ENCODE results near the gene C11orf52. TPM values are rescaled to one million over a fixed set of nuclear protein-coding genes. Genes with fewer than 3 reads are reported as not detected.

C11orf52 gene
- total and polyA plus RNA-seq, 2 of the 8 experiments (the other 6 are each of a cell fraction or from before 2014, with no cell fraction given): 1.7 to 2.7 TPM

GRCh38 chr11:111882202-111882601 is 36.5 kb upstream of the C11orf52 start:
- Histone ChIP-seq H4K5ac (ENCODE audit: insufficient read length, low read depth, low read length) (no peak overlapping the region), H3K14ac (ENCODE audit: insufficient read length) (no peak overlapping the region), H3K56ac (replicated peaks; ENCODE audit: insufficient read length, low read depth, low read length) (no peak overlapping the region), H2BK120ac (replicated peaks; ENCODE audit: low read depth, low read length) (no peak overlapping the region), H3K4me2 (ENCODE audit: insufficient read depth in 1 of 2, low read depth in 2 of 2, low read length in 2 of 2) (no peak overlapping the region), H3K36me3 (ENCODE audit: control insufficient read depth in 2 of 4, insufficient read depth in 4 of 4, low read length in 3 of 4) (no peaks in the 10 kb centered on the region), H3K27ac (ENCODE audit: low read depth, low read length) (no peak overlapping the region), H3K18ac (ENCODE audit: extremely low read depth, low read length) (no peak overlapping the region), H3K79me2 (ENCODE audit: control insufficient read depth in 1 of 2, insufficient read depth in 2 of 2, low read length in 2 of 2) (no peaks in the 10 kb centered on the region), H2AK5ac (ENCODE audit: low read depth, low read length) (no peak overlapping the region), H3K4me3 (ENCODE audit: extremely low read depth in 1 of 4, insufficient read depth in 2 of 4, low read depth in 3 of 4, low read length in 4 of 4) (no peak overlapping the region), H3K9ac (replicated peaks in 1 of 4; ENCODE audit: extremely low read depth in 1 of 4, low read depth in 3 of 4, low read length in 3 of 4) (no peak overlapping the region), H2BK15ac (ENCODE audit: low read length) (no peak overlapping the region), H3K27me3 (replicated peaks in 1 of 4; ENCODE audit: control insufficient read depth in 3 of 4, extremely low read depth in 1 of 4, insufficient read depth in 3 of 4, low read length in 3 of 4) (no peaks in the 10 kb centered on the region), H3K79me1 (ENCODE audit: low read depth, low read length) (0 out of 2 replicates have a peak, but pooled peaks cover 2% of the 10 kb centered on the region), H2AFZ (ENCODE audit: low read length) (no peak overlapping the region), H3K9me3 (ENCODE audit: insufficient read depth in 2 of 2, low read depth in 1 of 2, low read length in 1 of 2) (no peaks in the 10 kb centered on the region), H2BK20ac (ENCODE audit: low read length) (no peak overlapping the region), H4K91ac (replicated peaks; ENCODE audit: insufficient read length, low read length) (no peak overlapping the region), H2BK12ac (ENCODE audit: low read depth, low read length) (no peak overlapping the region), H4K20me1 (replicated peaks in 1 of 2; ENCODE audit: control insufficient read depth in 1 of 2, insufficient read depth in 2 of 2, low read length in 2 of 2) (no peaks in the 10 kb centered on the region), H3K23ac (ENCODE audit: insufficient read length) (no peak overlapping the region), H3K4ac (replicated peaks; ENCODE audit: insufficient read length, low read depth, low read length) (no peak overlapping the region), H3K23me2 (ENCODE audit: low read depth, low read length) (peaks cover 2% of the 10 kb centered on the region; the same call in 1 of the 2 replicates), H2BK5ac (ENCODE audit: low read depth, low read length) (no peak overlapping the region), H3K4me1 (replicated peaks in 1 of 4; ENCODE audit: control insufficient read depth in 3 of 4, insufficient read depth in 4 of 4, low read length in 3 of 4) (no peaks in the 10 kb centered on the region), H4K8ac (ENCODE audit: extremely low read depth, insufficient read depth, low read length) (no peak overlapping the region)
- DNase-seq (ENCODE audit: low read depth in 1 of 2, low spot score in 2 of 2): no peak
- no peak for FAIRE-seq
- 91% methylated on average over 5 of the region's 5 CpGs; no CpG with 5 or more reads in 1 of the 2 experiments for WGBS, 2 experiments (ENCODE audit: extremely low coverage in 1 of 2, insufficient coverage in 1 of 2, insufficient read length in 1 of 2, insufficient replicate concordance in 2 of 2, low coverage in 1 of 2, low lambda C conversion rate in 2 of 2, missing lambda C conversion rate in 1 of 2)
- CTCF ChIA-PET (ENCODE audit: partially characterized antibody): interaction anchor here (1.0 to 1.7 kb wide), 13 partner anchors 12 to 116 kb away, joined by 3 to 5 read pairs (median 4); no protein-coding TSS in a partner anchor
- POLR2A ChIA-PET (ENCODE audit: partially characterized antibody): interaction anchor here (0.7 kb wide), 1 partner anchor 29 kb away, joined by 3 read pairs; no protein-coding TSS in a partner anchor
- no peak for TF ChIP-seq PHF8 (conservative IDR thresholded peaks at IDR 0.05; ENCODE audit: low read depth, low read length)
- no peak for TF ChIP-seq HDAC6 (IDR thresholded peaks at IDR 0.05; ENCODE audit: low read depth, low read length)
- no peak for TF ChIP-seq EGR1 (IDR thresholded peaks at IDR 0.05; ENCODE audit: borderline replicate concordance, low read depth, low read length)
- no peak for TF ChIP-seq SRF (IDR thresholded peaks at IDR 0.05; ENCODE audit: low read depth, low read length)
- no peak for TF ChIP-seq TCF12 (IDR thresholded peaks at IDR 0.05; ENCODE audit: low read depth, low read length)
- no peak for TF ChIP-seq SUZ12 (IDR thresholded peaks at IDR 0.05; ENCODE audit: low read length)
- TF ChIP-seq POLR2AphosphoS5 (IDR thresholded peaks at IDR 0.05; ENCODE audit: low read depth, low read length): no peak
- TF ChIP-seq YY1 (IDR thresholded peaks at IDR 0.05; ENCODE audit: low read depth, low read length): no peak
- TF ChIP-seq SP1 (IDR thresholded peaks at IDR 0.05; ENCODE audit: low read depth, low read length): no peak
- TF ChIP-seq CBX5 (IDR thresholded peaks at IDR 0.05; ENCODE audit: low read depth, low read length): no peak
- no peak for TF ChIP-seq SP4 (IDR thresholded peaks at IDR 0.05; ENCODE audit: low read length)
- no peak for TF ChIP-seq BCL11A (IDR thresholded peaks at IDR 0.05; ENCODE audit: low read depth in 2 of 2, low read length in 2 of 2)
- TF ChIP-seq SIN3A (conservative IDR thresholded peaks at IDR 0.05 in 1 of 2, IDR thresholded peaks at IDR 0.05 in 1 of 2; ENCODE audit: low read depth in 1 of 2, low read length in 2 of 2): no peak
- TF ChIP-seq SAP30 (IDR thresholded peaks at IDR 0.05; ENCODE audit: insufficient read depth, insufficient replicate concordance, low read length): no peak
- TF ChIP-seq JUN (IDR thresholded peaks at IDR 0.05; ENCODE audit: low read depth, low read length): no peak
- no peak for TF ChIP-seq KDM1A (IDR thresholded peaks at IDR 0.05; ENCODE audit: borderline replicate concordance, low read length)
